Erythroblast (primary cell): Measurements from ENCODE around the gene LYPLAL1.

ENCODE experiments used
- GATA1 ChIP-seq: IDR thresholded peaks from 2 replicates; pipeline ENCODE4 v1.6.1; 2011; ENCODE audit warnings: low read depth, mild to moderate bottlenecking, control low read depth, low read length, moderate library complexity
- POLR2A ChIP-seq: IDR thresholded peaks from 2 replicates; pipeline ENCODE4 v1.6.1; 2011; ENCODE audit warnings: mild to moderate bottlenecking, low read length

GRCh38 chr1:219160967-219161366, 12.7 kb upstream of the LYPLAL1 start:
- TF ChIP-seq POLR2A (no peak), GATA1 (no peak)
